IPS-20b (cell line): Measurements from ENCODE around the gene LTBP1.

Source experiments
- H3K27ac ChIP-seq: one replicate; pipeline ENCODE4 v1.5.1; 2013; ENCODE audit warnings: low read length
- H3K27me3 ChIP-seq: 2 replicates; pipeline ENCODE4 v1.6.1; 2013; ENCODE audit warnings: mild to moderate bottlenecking, low read length, inconsistent platforms; ENCODE audit not compliant: insufficient read depth
- H3K36me3 ChIP-seq: 2 replicates; pipeline ENCODE4 v1.6.1; 2013; ENCODE audit warnings: low read depth, mild to moderate bottlenecking, inconsistent platforms, low read length, moderate library complexity; ENCODE audit not compliant: insufficient read depth
- H3K4me1 ChIP-seq: 2 replicates; pipeline ENCODE4 v1.6.1; 2013; ENCODE audit warnings: mild to moderate bottlenecking, control low read depth, inconsistent platforms, low read length, moderate library complexity; ENCODE audit not compliant: insufficient read depth
- H3K4me3 ChIP-seq: 2 replicates; pipeline ENCODE4 v1.5.1; 2013; ENCODE audit warnings: mild to moderate bottlenecking, low read length, inconsistent platforms
- H3K9ac ChIP-seq: 2 replicates; pipeline ENCODE4 v1.6.1; 2013; ENCODE audit warnings: low read depth, mild to moderate bottlenecking, inconsistent platforms, low read length, moderate library complexity
- H3K9me3 ChIP-seq: 2 replicates; pipeline ENCODE4 v1.6.1; 2013; ENCODE audit warnings: mild to moderate bottlenecking, low read depth, low read length, inconsistent platforms; ENCODE audit not compliant: insufficient read depth

Gene LTBP1

GRCh38 chr2:32949260-32949659, 2.5 kb downstream of the LTBP1 start:
- Histone ChIP-seq H3K9me3 (no peaks in the 10 kb centered on the region), H3K4me1 (peaks cover 4% of the 10 kb centered on the region; the same call in 1 of the 2 replicates), H3K9ac (no peak overlapping the region), H3K27ac (no peak overlapping the region), H3K36me3 (no peaks in the 10 kb centered on the region), H3K4me3 (no peak overlapping the region), H3K27me3 (peaks cover 9% of the 10 kb centered on the region; the same call in 1 of the 2 replicates)

- peaks cover 9% of the 10 kb centered on the region; the same call in 1 of the 2 replicates for H3K27me3 ChIP-seq
- no peak overlapping the region for H3K4me3 ChIP-seq
- no peak overlapping the region for H3K27ac ChIP-seq
- no peaks in the 10 kb centered on the region for H3K9me3 ChIP-seq
- H3K36me3 ChIP-seq: no peaks in the 10 kb centered on the region
- H3K9ac ChIP-seq: no peak overlapping the region
- H3K4me1 ChIP-seq: peaks cover 4% of the 10 kb centered on the region; the same call in 1 of the 2 replicates
Observed at GRCh38 chr2:32951672-32952071, 4.9 kb downstream of the LTBP1 start.

GRCh38 chr2:32952761-32953476, 6.2 kb downstream of the LTBP1 start:
- Histone ChIP-seq H3K27ac (no peak overlapping the region), H3K9ac (no peak overlapping the region), H3K27me3 (peaks cover 9% of the 10 kb centered on the region; the same call in 1 of the 2 replicates), H3K4me1 (peaks cover 4% of the 10 kb centered on the region; the same call in 1 of the 2 replicates), H3K36me3 (no peaks in the 10 kb centered on the region), H3K4me3 (no peak overlapping the region), H3K9me3 (no peaks in the 10 kb centered on the region)

DNA sequence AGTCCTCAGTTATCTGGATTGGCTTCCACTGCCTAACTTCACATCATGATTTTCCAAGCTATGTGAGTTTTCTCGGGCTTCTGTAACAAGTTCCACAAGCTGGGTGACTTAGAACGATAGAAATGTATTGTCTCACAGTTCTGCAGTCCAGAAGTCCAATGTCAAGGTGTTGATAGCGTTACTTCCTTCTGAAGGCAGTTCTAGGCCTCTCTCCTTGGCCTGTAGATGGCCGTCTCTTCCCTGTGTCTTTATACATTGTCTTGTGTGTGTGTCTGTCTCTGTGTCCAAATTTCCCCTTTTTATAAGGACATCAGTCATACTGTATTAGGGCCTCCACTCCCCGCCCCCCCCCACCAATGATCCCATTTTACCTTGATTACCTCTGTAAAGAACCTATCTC, 7.5 kb downstream of the LTBP1 start:
- H3K9me3 ChIP-seq: no peaks in the 10 kb centered on the region
- H3K4me1 ChIP-seq: no peaks in the 10 kb centered on the region
- H3K9ac ChIP-seq: no peak overlapping the region
- no peak overlapping the region for H3K27ac ChIP-seq
- no peaks in the 10 kb centered on the region for H3K27me3 ChIP-seq
- H3K36me3 ChIP-seq: no peaks in the 10 kb centered on the region
- H3K4me3 ChIP-seq: no peak overlapping the region

DNA sequence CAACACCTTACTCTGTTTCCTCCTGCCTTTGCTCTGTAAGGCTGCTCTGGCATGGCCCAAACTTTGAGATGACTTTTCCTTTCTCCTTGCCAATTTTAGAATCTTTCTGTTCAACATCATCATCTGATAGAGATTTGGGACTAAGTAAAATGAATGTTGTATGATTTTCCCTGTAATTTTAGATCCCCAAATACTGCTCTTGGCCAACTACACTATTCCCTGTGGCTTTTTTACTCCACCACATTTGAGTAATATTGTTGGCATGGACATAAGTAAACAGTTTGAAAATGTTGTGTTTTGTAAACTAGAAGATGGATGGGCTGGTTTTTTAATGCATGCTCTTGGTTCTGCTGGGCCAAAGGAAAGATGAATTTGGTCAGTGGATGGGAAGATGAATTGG, 12.1 kb downstream of the LTBP1 start:
- Histone ChIP-seq H3K4me3 (no peak overlapping the region), H3K9ac (no peak overlapping the region), H3K27me3 (no peaks in the 10 kb centered on the region), H3K36me3 (no peaks in the 10 kb centered on the region), H3K27ac (no peak overlapping the region), H3K9me3 (no peaks in the 10 kb centered on the region), H3K4me1 (no peaks in the 10 kb centered on the region)

- H3K4me1 ChIP-seq: no peaks in the 10 kb centered on the region
- H3K36me3 ChIP-seq: no peaks in the 10 kb centered on the region
- H3K9me3 ChIP-seq: no peaks in the 10 kb centered on the region
- no peak overlapping the region for H3K4me3 ChIP-seq
- H3K27ac ChIP-seq: no peak overlapping the region
- no peaks in the 10 kb centered on the region for H3K27me3 ChIP-seq
- H3K9ac ChIP-seq: no peak overlapping the region
Observed at GRCh38 chr2:32960238-32960637, 13.5 kb downstream of the LTBP1 start.

- Histone ChIP-seq H3K9ac (no peak overlapping the region), H3K27me3 (no peaks in the 10 kb centered on the region), H3K9me3 (no peaks in the 10 kb centered on the region), H3K36me3 (no peaks in the 10 kb centered on the region), H3K27ac (no peak overlapping the region), H3K4me3 (no peak overlapping the region), H3K4me1 (no peaks in the 10 kb centered on the region)
Observed at GRCh38 chr2:32960647-32961403, 14.1 kb downstream of the LTBP1 start.

DNA sequence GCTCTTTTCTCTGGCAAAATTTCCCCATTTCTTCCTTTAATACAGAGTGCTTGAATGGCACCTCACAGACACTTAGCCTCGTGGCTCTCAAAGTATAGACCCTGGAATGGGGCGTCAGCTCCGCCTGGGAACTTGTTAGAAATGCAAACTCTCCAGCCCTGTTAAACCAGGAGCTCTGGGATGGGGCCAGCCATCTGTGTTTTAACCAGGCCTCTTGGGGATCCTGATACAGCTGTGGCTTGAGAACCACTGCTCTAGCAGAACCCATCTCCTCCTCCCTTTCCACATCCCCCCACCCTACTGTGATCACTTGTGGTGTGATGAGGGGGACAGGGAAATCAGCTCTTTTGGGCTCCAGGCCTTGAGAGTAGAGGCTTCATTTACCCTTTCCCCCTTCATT, 15.9 kb downstream of the LTBP1 start:
- Histone ChIP-seq H3K4me3 (no peak overlapping the region), H3K9ac (no peak overlapping the region), H3K36me3 (no peaks in the 10 kb centered on the region), H3K27me3 (no peaks in the 10 kb centered on the region), H3K4me1 (no peaks in the 10 kb centered on the region), H3K9me3 (no peaks in the 10 kb centered on the region), H3K27ac (no peak overlapping the region)

DNA sequence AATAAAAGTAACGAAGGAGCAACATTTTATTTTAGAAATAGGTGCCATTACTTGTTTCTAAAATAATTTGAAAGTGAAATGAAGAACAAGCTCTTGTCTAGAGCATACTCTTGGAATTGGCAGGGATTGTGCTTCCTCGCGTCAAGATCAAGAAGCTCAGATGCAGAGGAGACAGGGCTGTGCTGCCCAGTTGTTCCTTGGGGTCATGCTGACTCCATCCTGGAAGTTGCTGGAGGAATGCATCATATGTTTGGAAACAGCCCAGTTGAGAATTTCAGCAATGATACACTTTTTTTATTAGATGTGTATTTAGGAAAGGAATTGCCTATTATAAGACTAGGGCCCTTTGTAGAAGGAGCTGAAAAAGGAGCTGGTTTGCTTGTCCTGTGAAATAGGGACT, 17.2 kb downstream of the LTBP1 start:
- Histone ChIP-seq H3K27ac (no peak overlapping the region), H3K4me3 (no peak overlapping the region), H3K9me3 (no peaks in the 10 kb centered on the region), H3K27me3 (no peaks in the 10 kb centered on the region), H3K4me1 (no peaks in the 10 kb centered on the region), H3K9ac (no peak overlapping the region), H3K36me3 (no peaks in the 10 kb centered on the region)

- Histone ChIP-seq H3K27me3 (no peaks in the 10 kb centered on the region), H3K36me3 (no peaks in the 10 kb centered on the region), H3K9ac (no peak overlapping the region), H3K27ac (no peak overlapping the region), H3K4me1 (no peaks in the 10 kb centered on the region), H3K9me3 (no peaks in the 10 kb centered on the region), H3K4me3 (no peak overlapping the region)
Observed at GRCh38 chr2:32965523-32966171, 18.9 kb downstream of the LTBP1 start.

- H3K4me3 ChIP-seq: no peak overlapping the region
- H3K9me3 ChIP-seq: peaks cover 4% of the 10 kb centered on the region
- H3K27ac ChIP-seq: no peak overlapping the region
- no peaks in the 10 kb centered on the region for H3K4me1 ChIP-seq
- H3K9ac ChIP-seq: no peak overlapping the region
- H3K27me3 ChIP-seq: no peaks in the 10 kb centered on the region
- H3K36me3 ChIP-seq: no peaks in the 10 kb centered on the region
Observed at GRCh38 chr2:32969444-32970162, 22.9 kb downstream of the LTBP1 start.
